ENCODE data around the gene SEC22B. TPM values are rescaled to one million over a fixed set of nuclear protein-coding genes. Genes with fewer than 3 reads are reported as not detected.

SEC22B gene
- total RNA-seq, 4 donors from 2014 or later = 14.6 to 25.1 (median 21.5) TPM

Other genes starting within 250 kb of the SEC22B start
- 10 to 100 TPM; 10.1 to 21.8 (median 15.8) TPM for gene NOTCH2, start 106.9 kb downstream of the SEC22B start, total RNA-seq
- gene NBPF8, start 238.5 kb upstream of the SEC22B start, total RNA-seq = 1 to 10 TPM in 3 of 4 donors, under 1 TPM in 1; 0.27 to 3.8 (median 1.7) TPM